A673 (cell line): Measurements from ENCODE around the gene NRP2. TPM values are rescaled to one million over a fixed set of nuclear protein-coding genes. Genes with fewer than 3 reads are reported as not detected.

ENCODE experiments used
- BruUV-seq: library from RNA; stranded (reverse); fragments of 400-500 nt; replicated peaks from 2 replicates; lab custom pipeline; 2021; lab: Mats Ljungman, UMichigan
- CTCF ChIA-PET: fragments of 300-600 bp; sonication (Branson Sonifier 250); formaldehyde crosslinking; loops from one replicate; lab custom pipeline; 2022; ENCODE audit warnings: antibody characterized with exemption; lab: Charles Lee
- POLR2A ChIA-PET: fragments of 300-600 bp; sonication (Branson Sonifier 250); formaldehyde crosslinking; loops from one replicate; lab custom pipeline; 2022; ENCODE audit warnings: antibody characterized with exemption; ENCODE audit not compliant: low non-redundant PET; lab: Charles Lee
- DNase-seq: peaks from one replicate; pipeline ENCODE4 v3.0.0-alpha.2; 2015; ENCODE audit warnings: low spot score
- H3K27ac ChIP-seq: fragments of 200-600 bp; sonication (generic); 2 replicates; pipeline ENCODE4 v1.5.1; 2016; ENCODE audit warnings: mixed run types, low read depth, mild to moderate bottlenecking, mixed read lengths, antibody characterized with exemption, low read length; ENCODE audit not compliant: poor library complexity, severe bottlenecking
- H3K27me3 ChIP-seq: fragments of 200-600 bp; sonication (generic); replicated peaks from 2 replicates; pipeline ENCODE4 v1.6.1; 2017; ENCODE audit warnings: mixed run types, low read depth, mild to moderate bottlenecking, mixed read lengths, antibody characterized with exemption, low read length; ENCODE audit not compliant: insufficient read depth, poor library complexity
- H3K36me3 ChIP-seq: fragments of 200-600 bp; sonication (generic); 2 replicates; pipeline ENCODE4 v1.6.1; 2016; ENCODE audit warnings: mixed run types, mild to moderate bottlenecking, mixed read lengths, antibody characterized with exemption, low read length; ENCODE audit not compliant: insufficient read depth, poor library complexity, severe bottlenecking
- H3K4me1 ChIP-seq: fragments of 200-600 bp; sonication (generic); 2 replicates; pipeline ENCODE4 v1.6.1; 2017; ENCODE audit warnings: mixed run types, mild to moderate bottlenecking, mixed read lengths, antibody characterized with exemption, low read length; ENCODE audit not compliant: insufficient read depth, poor library complexity, severe bottlenecking
- H3K4me3 ChIP-seq: fragments of 200-600 bp; sonication (generic); 2 replicates; pipeline ENCODE4 v1.5.1; 2016; ENCODE audit warnings: low read depth, mixed run types, mild to moderate bottlenecking, mixed read lengths, low read length; ENCODE audit not compliant: poor library complexity, severe bottlenecking
- H3K9me3 ChIP-seq: fragments of 200-600 bp; sonication (generic); 2 replicates; pipeline ENCODE4 v1.6.1; 2016; ENCODE audit warnings: mixed run types, low read depth, mild to moderate bottlenecking, mixed read lengths, antibody characterized with exemption, low read length; ENCODE audit not compliant: poor library complexity, severe bottlenecking
- CTCF ChIP-seq: fragments of 300-800, 200-600 bp; sonication (generic); conservative IDR thresholded peaks from 2 replicates; pipeline ENCODE4 v1.5.1; 2017; ENCODE audit warnings: low read depth, mild to moderate bottlenecking, antibody characterized with exemption, low read length, moderate library complexity, mixed read lengths
- EZH2 ChIP-seq: fragments of 200-600 bp; sonication (generic); IDR thresholded peaks from 2 replicates; pipeline ENCODE4 v1.6.1; 2017; ENCODE audit warnings: borderline replicate concordance, low read depth, mild to moderate bottlenecking, mixed read lengths, antibody characterized with exemption, low read length; ENCODE audit not compliant: poor library complexity, severe bottlenecking
- intact Hi-C: fragments of 100-400 bp; cut with micrococcal nuclease; formaldehyde crosslinking; loops from one replicate; pipeline ENCODE4 v1.10.0; 2022; ENCODE audit not compliant: unreplicated experiment
- total RNA-seq: library from RNA; stranded (reverse); gene quantifications from 2 replicates; pipeline ENCODE4 v1.2.3, GENCODE V29; 2021

NRP2 gene
- total RNA-seq, 1 experiment from 2014 or later = 4.0 TPM

DNA sequence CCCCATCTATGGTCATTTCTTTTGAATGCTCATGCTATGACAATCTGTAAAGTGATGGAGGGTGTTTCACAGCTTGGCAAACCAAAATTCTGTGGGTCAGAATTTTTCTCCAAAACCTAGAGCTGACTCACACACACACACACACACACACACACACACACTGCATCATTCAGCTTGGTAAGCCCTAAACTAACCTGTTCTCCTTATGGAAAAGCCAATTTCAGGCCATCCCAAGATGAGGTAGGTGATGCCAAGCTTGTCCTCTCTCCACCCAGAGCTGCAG is 45.0 kb upstream of the NRP2 start:
- H3K4me3 ChIP-seq = no peak overlapping the region
- no peaks in the 10 kb centered on the region for H3K27me3 ChIP-seq
- H3K4me1 ChIP-seq = no peaks in the 10 kb centered on the region
- intact Hi-C loops = no loop called here
- POLR2A ChIA-PET = no interaction called here
- no peaks in the 10 kb centered on the region for H3K36me3 ChIP-seq
- TF ChIP-seq CTCF (no peak), EZH2 (no peak)
- no TSS peak for BruUV-seq
- no peaks in the 10 kb centered on the region for H3K9me3 ChIP-seq
- no peak overlapping the region for H3K27ac ChIP-seq
- CTCF ChIA-PET = no interaction called here
- no peak for DNase-seq

GRCh38 chr2:205637779-205638503 is 44.4 kb upstream of the NRP2 start:
- Histone ChIP-seq H3K27me3 (no peaks in the 10 kb centered on the region), H3K36me3 (no peaks in the 10 kb centered on the region), H3K4me3 (no peak overlapping the region), H3K9me3 (no peaks in the 10 kb centered on the region), H3K27ac (no peak overlapping the region), H3K4me1 (no peaks in the 10 kb centered on the region)
- CTCF ChIA-PET = no interaction called here
- no peak for TF ChIP-seq CTCF
- TF ChIP-seq EZH2 = no peak
- intact Hi-C loops = no loop called here
- POLR2A ChIA-PET = no interaction called here
- no peak for DNase-seq
- BruUV-seq = no TSS peak

DNA sequence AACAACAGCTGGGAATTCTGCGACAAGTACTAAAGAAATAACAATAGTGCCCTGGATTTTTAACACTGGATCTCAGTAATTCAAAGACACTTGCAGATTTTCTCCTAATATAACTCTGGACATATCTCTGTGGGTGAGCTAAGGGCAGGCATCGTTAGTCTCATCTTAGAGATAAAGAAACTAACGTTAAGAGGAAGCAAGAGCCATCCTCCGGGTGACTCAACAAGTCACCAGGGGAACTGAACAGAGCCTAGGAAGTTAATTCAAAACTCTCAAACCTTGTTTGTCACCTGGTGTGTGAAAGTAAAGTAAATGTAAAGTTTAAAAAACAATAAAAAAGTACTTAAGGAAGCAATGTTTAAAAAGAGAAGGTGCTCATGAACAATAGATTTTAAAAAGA is 41.6 kb upstream of the NRP2 start:
- Histone ChIP-seq H3K36me3 (no peaks in the 10 kb centered on the region), H3K4me3 (no peak overlapping the region), H3K27me3 (no peaks in the 10 kb centered on the region), H3K27ac (no peak overlapping the region), H3K4me1 (no peaks in the 10 kb centered on the region), H3K9me3 (no peaks in the 10 kb centered on the region)
- DNase-seq = no peak
- CTCF ChIA-PET = no interaction called here
- intact Hi-C loops = no loop called here
- BruUV-seq = no TSS peak
- POLR2A ChIA-PET = no interaction called here
- TF ChIP-seq CTCF (no peak), EZH2 (no peak)
